Spleen (tissue), 11 donors: Measurements from ENCODE around the gene XPR1. TPM values are rescaled to one million over a fixed set of nuclear protein-coding genes. Genes with fewer than 3 reads are reported as not detected.
"Not testable (repeated sequence)": the region's sequence is repeated elsewhere in the genome, so short reads cannot be mapped to it uniquely, and the experiment has no call there.

Experiments
- DNase-seq: peaks from one replicate; pipeline ENCODE4 v3.0.0-alpha.2; 2020
- H3K27ac ChIP-seq, 8 donors: fragments of 200-600 bp; sonication (generic) in 7 of 8; 1 replicate in 4 of 8; 2 replicates in 4 of 8; pipeline versions ENCODE4 v1.5.0 to v1.8.0; 2016 to 2021; ENCODE audit warnings: inconsistent platforms in 4 of 8, mild to moderate bottlenecking in 4 of 8, moderate library complexity in 1 of 8
- H3K27me3 ChIP-seq, 7 donors: fragments of 200-600 bp; sonication (generic) in 6 of 7; replicated peaks in 1 of 7; 1 replicate in 4 of 7; 2 replicates in 3 of 7; pipeline versions ENCODE4 v1.5.0 to v1.8.0; 2016 to 2021; ENCODE audit warnings: inconsistent platforms in 3 of 7, mild to moderate bottlenecking in 1 of 7
- H3K36me3 ChIP-seq, 6 donors: fragments of 200-600 bp; sonication (generic) in 5 of 6; 1 replicate in 4 of 6; 2 replicates in 2 of 6; pipeline versions ENCODE4 v1.5.0 to v1.8.0; 2016 to 2021; ENCODE audit warnings: inconsistent platforms in 2 of 6
- H3K4me1 ChIP-seq, 6 donors: fragments of 200-600 bp; sonication (generic) in 5 of 6; 1 replicate in 3 of 6; 2 replicates in 3 of 6; pipeline versions ENCODE4 v1.5.0 to v1.8.0; 2016 to 2021; ENCODE audit warnings: inconsistent platforms in 3 of 6
- H3K4me3 ChIP-seq, 8 donors: fragments of 200-600 bp; sonication (generic) in 7 of 8; 1 replicate in 4 of 8; 2 replicates in 4 of 8; pipeline versions ENCODE4 v1.5.0 to v1.8.0; 2016 to 2021; ENCODE audit warnings: inconsistent platforms in 4 of 8, mild to moderate bottlenecking in 4 of 8, moderate library complexity in 2 of 8
- H3K9me3 ChIP-seq, 8 donors: fragments of 200-600 bp; sonication (generic) in 7 of 8; 1 replicate in 4 of 8; 2 replicates in 4 of 8; pipeline versions ENCODE4 v1.5.0 to v1.8.0; 2016 to 2021; ENCODE audit warnings: inconsistent platforms in 4 of 8
- CTCF ChIP-seq, 11 experiments: fragments of 200-600 bp in 7 of 11; fragments of 450-650 bp in 4 of 11; sonication (generic) in 4 of 11; IDR thresholded peaks in 8 of 11; conservative IDR thresholded peaks in 3 of 11; 1 replicate in 7 of 11; 2 replicates in 4 of 11; pipeline versions ENCODE4 v1.4.0 to v1.8.0; 2016 to 2021; ENCODE audit warnings: antibody characterized with exemption in 11 of 11, inconsistent platforms in 4 of 11, mild to moderate bottlenecking in 1 of 11
- POLR2A ChIP-seq, 3 donors: fragments of 450-650 bp; IDR thresholded peaks; one replicate each; pipeline ENCODE4 v1.5.1; 2017; ENCODE audit warnings: antibody characterized with exemption in 3 of 3, mild to moderate bottlenecking in 1 of 3
- POLR2AphosphoS5 ChIP-seq, 3 donors: sonication (generic); formaldehyde crosslinking; IDR thresholded peaks; one replicate each; pipeline ENCODE4 v1.5.1; 2017; ENCODE audit warnings: antibody characterized with exemption in 3 of 3
- whole genome bisulfite sequencing, 5 donors: extraction: QIAGEN DNeasy Blood & Tissue Kit in 3 of 5; methylation state at CpG; one replicate each; pipeline versions ENCODE4 v1.1.5 to v1.1.7; 2013 to 2018; 5-methylcytosine and 5-hydroxymethylcytosine counted together
- intact Hi-C: fragments of 100-400 bp; cut with DNase I; formaldehyde crosslinking; loops from one replicate; pipeline ENCODE4 v1.15.0; 2023; ENCODE audit warnings: low total_unique reads
- polyA plus RNA-seq, 3 donors: library from polyadenylated mRNA; stranded (reverse); fragments of 200-250 nt; gene quantifications; one replicate each; pipeline ENCODE4 v1.2.1, GENCODE V29; 2013
- total RNA-seq, 7 donors: library from RNA; depleted of rRNA in 3 of 7; stranded (reverse); fragments of >200 nt in 3 of 7; fragmentation: NEBNext Ultra II Directional in 4 of 7; extraction: Animal tissue kit (Norgen Biotek cat#: 25700) in 4 of 7; gene quantifications; one replicate each; pipeline versions ENCODE4 v1.1.0 to v1.2.1, GENCODE V29; 2016 to 2021
- donor health status: healthy with polysubstance abuse.
- donor health status: DM: no; HTN: no; CAD: no; lungs with moderate emphysema.
- donor health status: DM: no; HTN: no; CAD: no.
- donor health status: Bipolar disorder and iron deficiency.
- donor health status: healthy.
- donor health status: DM: no; HTN: no; CAD: no.
- donor health status: DM: yes; HTN: yes; CAD: no.

XPR1 gene
- total and polyA plus RNA-seq, 10 donors: 2.3 to 26.8 (median 18.1) TPM

GRCh38 chr1:180675586-180675985 lies 43.8 kb downstream of the XPR1 start:
- H3K27me3 ChIP-seq: no peaks in the 10 kb centered on the region

GRCh38 chr1:180680558-180681144 lies 48.8 kb downstream of the XPR1 start:
- Histone ChIP-seq H3K4me3 (no peak overlapping the region), H3K4me1 (no peaks in the 10 kb centered on the region), H3K27ac (no peak overlapping the region), H3K9me3 (peaks cover 0 to 23% (median 8%) of the 10 kb centered on the region in 8 donors), H3K27me3 (no peaks in the 10 kb centered on the region), H3K36me3 (peaks cover 0 to 11% (median 0%) of the 10 kb centered on the region in 6 donors)
- TF ChIP-seq POLR2AphosphoS5 (IDR thresholded peaks at IDR 0.05) (no peak), POLR2A (IDR thresholded peaks at IDR 0.05) (no peak), CTCF (IDR thresholded peaks at IDR 0.05 in 8 of 11, conservative IDR thresholded peaks at IDR 0.05 in 3 of 11) (no peak)
- DNase-seq: no peak
- intact Hi-C loops: no loop called here
- 77 to 91% (median 83%) methylated on average over 7 of the region's 7 CpGs for WGBS, 5 donors

More at GRCh38 chr1:180675586-180675985, 43.8 kb downstream of the XPR1 start:
- no peak for DNase-seq
- Histone ChIP-seq H3K4me3 (no peak overlapping the region), H3K27ac (no peak overlapping the region), H3K4me1 (no peaks in the 10 kb centered on the region), H3K9me3 (peaks cover 6 to 38% (median 25%) of the 10 kb centered on the region in 8 donors), H3K36me3 (peaks cover 0 to 29% (median 0%) of the 10 kb centered on the region in 6 donors)
- intact Hi-C loops: no loop called here
- WGBS, 5 donors: 94 to 99% (median 97%) methylated on average over 2 of the region's 2 CpGs
- no peak for TF ChIP-seq CTCF (IDR thresholded peaks at IDR 0.05 in 8 of 11, conservative IDR thresholded peaks at IDR 0.05 in 3 of 11)
- no peak for TF ChIP-seq POLR2A (IDR thresholded peaks at IDR 0.05)
- TF ChIP-seq POLR2AphosphoS5 (IDR thresholded peaks at IDR 0.05): no peak

- Histone ChIP-seq H3K9me3 (peaks cover 0 to 23% (median 8%) of the 10 kb centered on the region in 8 donors), H3K36me3 (peaks cover 0 to 11% (median 0%) of the 10 kb centered on the region in 6 donors)
- 75 to 100% (median 94%) methylated on average over 2 to 3 of the region's 3 CpGs for WGBS, 5 donors
- H3K4me3 ChIP-seq, H3K27ac ChIP-seq, H3K27me3 ChIP-seq, H3K4me1 ChIP-seq, DNase-seq, intact Hi-C loops: not testable (repeated sequence)
These were observed 51.3 kb downstream of the XPR1 start for GRCh38 chr1:180683117-180683516.

- Histone ChIP-seq H3K9me3 (peaks cover 0 to 22% (median 10%) of the 10 kb centered on the region in 8 donors), H3K4me1 (no peaks in the 10 kb centered on the region), H3K27me3 (no peaks in the 10 kb centered on the region), H3K36me3 (no peaks in the 10 kb centered on the region), H3K4me3 (no peak overlapping the region), H3K27ac (no peak overlapping the region)
- DNase-seq: no peak
- 68 to 76% (median 71%) methylated on average over 2 of the region's 2 CpGs for WGBS, 5 donors
- intact Hi-C loops: no loop called here
- TF ChIP-seq CTCF (IDR thresholded peaks at IDR 0.05 in 8 of 11, conservative IDR thresholded peaks at IDR 0.05 in 3 of 11) (no peak), POLR2AphosphoS5 (IDR thresholded peaks at IDR 0.05) (no peak), POLR2A (IDR thresholded peaks at IDR 0.05) (no peak)
These were observed 59.6 kb downstream of the XPR1 start for GRCh38 chr1:180691322-180691913.
